Panc1 (cell line): ENCODE data around the gene CAV2. TPM values are rescaled to one million over a fixed set of nuclear protein-coding genes. Genes with fewer than 3 reads are reported as not detected.

Experiments
- ATAC-seq: fragments of 200-7000 bp; cut with Tn5 transposase; 2 replicates; pipeline ENCODE4 v1.9.1; 2020; ENCODE audit warnings: mild to moderate bottlenecking, moderate library complexity
- BruUV-seq: library from RNA; stranded (reverse); fragments of 400-500 nt; replicated peaks from 2 replicates; lab custom pipeline; 2021; lab: Mats Ljungman, UMichigan
- CTCF ChIA-PET: fragments of 300-600 bp; sonication (Branson Sonifier 250); formaldehyde crosslinking; loops from one replicate; lab custom pipeline; 2022; ENCODE audit warnings: antibody characterized with exemption; lab: Charles Lee
- POLR2A ChIA-PET: fragments of 300-600 bp; sonication (Branson Sonifier 250); formaldehyde crosslinking; loops from one replicate; lab custom pipeline; 2022; ENCODE audit warnings: antibody characterized with exemption; lab: Charles Lee
- DNase-seq: peaks from one replicate; pipeline ENCODE4 v3.0.0-alpha.2; 2010; ENCODE audit warnings: low read depth, low spot score
- H3K27ac ChIP-seq: 2 replicates; pipeline ENCODE4 v1.5.1; 2011; ENCODE audit warnings: mild to moderate bottlenecking, low read length, inconsistent platforms
- H3K27me3 ChIP-seq: fragments of 200-500 bp; sonication (Bioruptor generic); 2 replicates; pipeline ENCODE4 v1.6.0; 2014; ENCODE audit warnings: low read length, inconsistent platforms; ENCODE audit not compliant: control insufficient read depth, insufficient read depth
- H3K36me3 ChIP-seq: fragments of 200-500 bp; sonication (Bioruptor generic); 2 replicates; pipeline ENCODE4 v1.5.1; 2014; ENCODE audit warnings: inconsistent platforms, mild to moderate bottlenecking, low read length, moderate library complexity; ENCODE audit not compliant: control insufficient read depth, insufficient read depth
- H3K4me1 ChIP-seq: 2 replicates; pipeline ENCODE4 v1.5.1; 2011; ENCODE audit warnings: inconsistent platforms, mild to moderate bottlenecking, low read length, moderate library complexity; ENCODE audit not compliant: control insufficient read depth, insufficient read depth
- H3K4me3 ChIP-seq, 2 experiments: 2 replicates each; pipeline ENCODE4 v1.5.1; 2011 to 2012; ENCODE audit warnings: low read depth in 2 of 2, low read length in 2 of 2, mild to moderate bottlenecking in 2 of 2, inconsistent platforms in 1 of 2, moderate library complexity in 1 of 2
- H3K9me3 ChIP-seq: fragments of 200-500 bp; sonication (Bioruptor generic); 2 replicates; pipeline ENCODE4 v1.5.1; 2014; ENCODE audit warnings: low read depth, mild to moderate bottlenecking, inconsistent platforms, low read length, moderate library complexity; ENCODE audit not compliant: control insufficient read depth, insufficient read depth
- POLR2AphosphoS5 ChIP-seq: IDR thresholded peaks from 2 replicates; pipeline ENCODE4 v1.6.1; 2012; ENCODE audit warnings: mild to moderate bottlenecking, low read depth, low read length, moderate library complexity
- SIN3A ChIP-seq: IDR thresholded peaks from 2 replicates; pipeline ENCODE4 v1.6.1; 2012; ENCODE audit warnings: low read depth, mild to moderate bottlenecking, low read length, moderate library complexity, borderline replicate concordance; ENCODE audit not compliant: insufficient read depth
- TCF7L2 ChIP-seq: IDR thresholded peaks from 2 replicates; pipeline ENCODE4 v1.6.1; 2011; ENCODE audit warnings: mild to moderate bottlenecking, low read depth, low read length, inconsistent platforms
- in situ Hi-C: cut with HindIII; loops from 2 replicates; pipeline ENCODE4 v1.10.0; 2016; ENCODE audit warnings: low sequenced_read_pairs, low pct_unique_long_range_greater_than_20kb
- intact Hi-C: fragments of 100-400 bp; cut with micrococcal nuclease; formaldehyde crosslinking; loops from one replicate; pipeline ENCODE4 v1.10.0; 2022; ENCODE audit not compliant: unreplicated experiment
- total RNA-seq: library from RNA; stranded (reverse); gene quantifications from one replicate; pipeline ENCODE4 v1.2.1, GENCODE V29; 2021; ENCODE audit not compliant: unreplicated experiment
- TF ChIP-seq, protein P1 (sequence below), 2 experiments: IDR thresholded peaks; 2 replicates each; pipeline ENCODE4 v1.6.1; 2011 to 2012; ENCODE audit warnings: low read depth in 2 of 2, control low read depth in 1 of 2, low read length in 1 of 2, mild to moderate bottlenecking in 1 of 2, moderate library complexity in 1 of 2; ENCODE audit not compliant: insufficient read depth in 1 of 2
- TF ChIP-seq, protein P2 (sequence below): fragments of 450-650 bp; IDR thresholded peaks from 2 replicates; pipeline ENCODE4 v1.5.1; 2017; ENCODE audit warnings: mild to moderate bottlenecking

CAV2 gene
- total RNA-seq, 1 experiment from 2014 or later, result 217 TPM

DNA sequence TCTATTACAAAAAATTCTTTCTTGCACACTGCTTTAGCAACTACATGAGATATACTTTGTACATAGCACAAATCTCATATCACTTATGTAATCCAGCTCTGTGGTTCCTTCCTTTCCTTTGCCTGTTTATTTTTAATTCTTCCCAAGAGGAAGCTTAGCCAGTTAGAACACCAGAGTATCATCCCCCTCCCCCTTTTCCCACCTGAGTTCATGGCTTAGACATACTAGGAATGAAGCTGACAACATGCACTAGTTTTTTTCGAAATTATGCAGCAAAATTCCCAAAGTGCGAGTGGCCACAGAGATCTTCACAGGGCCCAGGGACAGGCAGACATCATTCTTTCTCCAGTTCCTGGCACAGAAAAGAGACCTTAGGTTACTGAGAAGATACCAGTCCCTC is 43.1 kb downstream of the CAV2 start:
- ChIA-PET POLR2A (no interaction called here), CTCF (interaction anchor here (1.3 kb wide), 1 partner anchor 16 kb away, joined by 3 read pairs; no protein-coding TSS in a partner anchor)
- peak overlapping the region; percentile 82 for H3K27ac ChIP-seq
- H3K9me3 ChIP-seq, result no peaks in the 10 kb centered on the region
- TF ChIP-seq, protein P1, sequence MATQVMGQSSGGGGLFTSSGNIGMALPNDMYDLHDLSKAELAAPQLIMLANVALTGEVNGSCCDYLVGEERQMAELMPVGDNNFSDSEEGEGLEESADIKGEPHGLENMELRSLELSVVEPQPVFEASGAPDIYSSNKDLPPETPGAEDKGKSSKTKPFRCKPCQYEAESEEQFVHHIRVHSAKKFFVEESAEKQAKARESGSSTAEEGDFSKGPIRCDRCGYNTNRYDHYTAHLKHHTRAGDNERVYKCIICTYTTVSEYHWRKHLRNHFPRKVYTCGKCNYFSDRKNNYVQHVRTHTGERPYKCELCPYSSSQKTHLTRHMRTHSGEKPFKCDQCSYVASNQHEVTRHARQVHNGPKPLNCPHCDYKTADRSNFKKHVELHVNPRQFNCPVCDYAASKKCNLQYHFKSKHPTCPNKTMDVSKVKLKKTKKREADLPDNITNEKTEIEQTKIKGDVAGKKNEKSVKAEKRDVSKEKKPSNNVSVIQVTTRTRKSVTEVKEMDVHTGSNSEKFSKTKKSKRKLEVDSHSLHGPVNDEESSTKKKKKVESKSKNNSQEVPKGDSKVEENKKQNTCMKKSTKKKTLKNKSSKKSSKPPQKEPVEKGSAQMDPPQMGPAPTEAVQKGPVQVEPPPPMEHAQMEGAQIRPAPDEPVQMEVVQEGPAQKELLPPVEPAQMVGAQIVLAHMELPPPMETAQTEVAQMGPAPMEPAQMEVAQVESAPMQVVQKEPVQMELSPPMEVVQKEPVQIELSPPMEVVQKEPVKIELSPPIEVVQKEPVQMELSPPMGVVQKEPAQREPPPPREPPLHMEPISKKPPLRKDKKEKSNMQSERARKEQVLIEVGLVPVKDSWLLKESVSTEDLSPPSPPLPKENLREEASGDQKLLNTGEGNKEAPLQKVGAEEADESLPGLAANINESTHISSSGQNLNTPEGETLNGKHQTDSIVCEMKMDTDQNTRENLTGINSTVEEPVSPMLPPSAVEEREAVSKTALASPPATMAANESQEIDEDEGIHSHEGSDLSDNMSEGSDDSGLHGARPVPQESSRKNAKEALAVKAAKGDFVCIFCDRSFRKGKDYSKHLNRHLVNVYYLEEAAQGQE (IDR thresholded peaks at IDR 0.05; ENCODE audit: insufficient read depth in 1 of 2, low read depth in 2 of 2, low read length in 1 of 2), result no peak
- TF ChIP-seq POLR2AphosphoS5, result no peak
- TF ChIP-seq, protein P2, sequence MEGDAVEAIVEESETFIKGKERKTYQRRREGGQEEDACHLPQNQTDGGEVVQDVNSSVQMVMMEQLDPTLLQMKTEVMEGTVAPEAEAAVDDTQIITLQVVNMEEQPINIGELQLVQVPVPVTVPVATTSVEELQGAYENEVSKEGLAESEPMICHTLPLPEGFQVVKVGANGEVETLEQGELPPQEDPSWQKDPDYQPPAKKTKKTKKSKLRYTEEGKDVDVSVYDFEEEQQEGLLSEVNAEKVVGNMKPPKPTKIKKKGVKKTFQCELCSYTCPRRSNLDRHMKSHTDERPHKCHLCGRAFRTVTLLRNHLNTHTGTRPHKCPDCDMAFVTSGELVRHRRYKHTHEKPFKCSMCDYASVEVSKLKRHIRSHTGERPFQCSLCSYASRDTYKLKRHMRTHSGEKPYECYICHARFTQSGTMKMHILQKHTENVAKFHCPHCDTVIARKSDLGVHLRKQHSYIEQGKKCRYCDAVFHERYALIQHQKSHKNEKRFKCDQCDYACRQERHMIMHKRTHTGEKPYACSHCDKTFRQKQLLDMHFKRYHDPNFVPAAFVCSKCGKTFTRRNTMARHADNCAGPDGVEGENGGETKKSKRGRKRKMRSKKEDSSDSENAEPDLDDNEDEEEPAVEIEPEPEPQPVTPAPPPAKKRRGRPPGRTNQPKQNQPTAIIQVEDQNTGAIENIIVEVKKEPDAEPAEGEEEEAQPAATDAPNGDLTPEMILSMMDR, result no peak
- no peak for TF ChIP-seq TCF7L2
- TF ChIP-seq SIN3A, result no peak
- no peaks in the 10 kb centered on the region for H3K27me3 ChIP-seq
- BruUV-seq, result no TSS peak
- DNase-seq (no peak), ATAC-seq (no peak)
- H3K4me3 ChIP-seq, result no peak overlapping the region
- peaks cover 78% of the 10 kb centered on the region for H3K4me1 ChIP-seq
- intact Hi-C loops, result no loop called here
- in situ Hi-C loops, result no loop called here
- peaks cover 36% of the 10 kb centered on the region for H3K36me3 ChIP-seq

DNA sequence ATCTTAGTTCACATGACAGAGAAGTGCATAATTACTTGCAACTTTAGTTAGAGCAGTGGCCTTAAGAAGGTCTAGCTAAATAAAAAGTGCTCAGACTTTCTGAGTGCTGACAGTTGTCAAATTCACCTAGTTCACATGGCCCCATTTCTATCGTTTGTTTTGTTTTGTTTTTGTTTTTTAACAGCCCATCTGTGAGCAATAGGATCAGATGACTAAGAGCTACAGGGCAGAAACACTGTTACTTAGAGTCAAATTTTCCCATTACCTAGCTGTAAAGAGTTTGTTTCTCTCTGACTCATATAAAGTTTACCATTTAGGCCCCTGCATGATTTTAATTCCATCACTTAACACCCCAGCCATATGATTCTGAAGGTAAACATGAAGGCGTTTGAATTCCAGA is 44.1 kb downstream of the CAV2 start:
- peak overlapping the region; percentile 82 for H3K27ac ChIP-seq
- TF ChIP-seq SIN3A, result 0 out of 2 replicates have a peak, but pooled peaks have one; percentile 38
- TF ChIP-seq, protein P1 (IDR thresholded peaks at IDR 0.05; ENCODE audit: insufficient read depth in 1 of 2, low read depth in 2 of 2, low read length in 1 of 2), result no peak
- ChIA-PET POLR2A (no interaction called here), CTCF (no interaction called here)
- no peaks in the 10 kb centered on the region for H3K27me3 ChIP-seq
- no peak overlapping the region for H3K4me3 ChIP-seq
- H3K36me3 ChIP-seq, result peaks cover 35% of the 10 kb centered on the region
- DNase-seq (no peak), ATAC-seq (peak; percentile 38; the same call in 1 of the 2 replicates)
- intact Hi-C loops (no loop called here), in situ Hi-C loops (no loop called here)
- H3K9me3 ChIP-seq, result no peaks in the 10 kb centered on the region
- no TSS peak for BruUV-seq
- H3K4me1 ChIP-seq, result peaks cover 80% of the 10 kb centered on the region
